ENCODE measurements around the gene CLCN3. TPM values are rescaled to one million over a fixed set of nuclear protein-coding genes. Genes with fewer than 3 reads are reported as not detected.
A peak's percentile ranks its signal among the peaks of the same experiment; 100 is the strongest.

CLCN3 gene
- total and polyA plus RNA-seq, 2 of the 4 experiments (the other 2 are of a cell fraction) = 13.0 to 22.8 TPM

DNA sequence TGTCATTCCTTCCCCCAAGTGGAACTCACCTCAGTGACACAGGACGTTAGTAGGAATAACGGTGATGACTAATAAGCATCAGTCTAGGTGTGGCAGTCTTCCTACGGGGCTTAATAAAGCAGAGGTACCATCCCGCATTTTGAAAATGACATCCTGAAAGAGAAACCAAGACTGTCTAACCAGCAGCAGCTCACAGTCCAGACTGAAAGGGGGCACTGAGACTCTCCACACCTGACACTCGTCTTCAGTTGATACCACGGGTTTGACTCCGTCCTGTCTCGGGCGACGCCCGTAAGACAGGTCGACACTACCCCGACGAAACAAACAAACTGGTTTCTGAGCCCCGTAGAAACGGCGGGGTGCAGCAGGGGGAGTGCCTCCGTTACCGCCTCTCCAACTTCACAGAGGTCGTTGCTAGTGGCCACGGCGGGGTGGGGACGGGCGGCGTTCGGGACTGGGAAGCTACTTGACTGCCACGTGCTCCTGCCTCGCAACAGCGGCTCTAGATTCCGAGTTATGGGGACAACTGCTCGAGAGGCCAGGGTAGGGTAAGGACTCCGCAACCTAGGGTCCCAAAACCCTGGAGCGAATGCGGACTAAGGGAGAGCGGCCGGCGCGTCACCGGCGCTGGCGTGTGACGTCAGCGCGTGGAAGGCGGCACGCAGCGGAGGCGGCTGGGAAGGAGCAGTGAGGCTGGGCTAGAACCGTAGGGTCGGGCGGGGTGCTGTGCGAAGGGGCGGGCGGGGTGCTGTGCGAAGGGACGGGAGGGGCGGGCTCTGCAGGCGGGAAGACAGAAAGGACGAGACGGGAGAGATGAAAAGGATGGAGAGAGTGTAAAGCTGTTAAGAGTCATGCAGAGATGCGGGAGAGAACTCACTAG lies 8.1 kb upstream of the CLCN3 start, which contains the start of gene NEK1:
NEK1 (minus strand) TSS at position 593 of the 880 bp plus-strand sequence. CDS start 9,953 bp downstream, outside the sequence.
- Histone ChIP-seq H3K27me3 (ENCODE audit: control insufficient read depth, insufficient read depth, low read length) (no peaks in the 10 kb centered on the region), H2BK5ac (ENCODE audit: low read depth, low read length, poor library complexity, severe bottlenecking) (peak within 1 kb of the TSS; percentile 77), H2BK120ac (ENCODE audit: low read depth, low read length) (peak within 1 kb of the TSS; percentile 86), H2AFZ (replicated peaks; ENCODE audit: low read length, poor library complexity) (peak within 1 kb of the TSS; percentile 99), H3K4me3 (ENCODE audit: insufficient read depth, low read depth, low read length) (peak within 1 kb of the TSS; percentile 93), H3K23ac (ENCODE audit: low read depth, low read length) (peak within 1 kb of the TSS; percentile 98), H4K91ac (ENCODE audit: insufficient read depth, low read depth, low read length) (peak within 1 kb of the TSS; percentile 88), H2BK15ac (ENCODE audit: low read depth, low read length) (peak within 1 kb of the TSS; percentile 51; the same call in 1 of the 3 replicates), H3K4me1 (ENCODE audit: control insufficient read depth, insufficient read depth, low read length) (no peaks in the 10 kb centered on the region), H4K20me1 (ENCODE audit: insufficient read depth, low read length) (no peaks in the 10 kb centered on the region), H3K27ac (ENCODE audit: insufficient read depth, low read length) (peak within 1 kb of the TSS; percentile 93), H3K9me1 (ENCODE audit: insufficient read depth, low read length) (no peaks in the 10 kb centered on the region), H2BK20ac (ENCODE audit: low read depth, low read length) (peak within 1 kb of the TSS; percentile 75), H4K5ac (ENCODE audit: low read depth, low read length) (peak within 1 kb of the TSS; percentile 81), H3K36me3 (ENCODE audit: control insufficient read depth, insufficient read depth, low read length) (no peaks in the 10 kb centered on the region), H3K4me2 (ENCODE audit: low read depth, low read length) (peak within 1 kb of the TSS; percentile 97), H3K9me3 (ENCODE audit: control insufficient read depth, insufficient read depth, low read length) (no peaks in the 10 kb centered on the region), H3K56ac (ENCODE audit: extremely low read depth, insufficient read depth, low read length) (peak within 1 kb of the TSS; percentile 93), H2AK9ac (replicated peaks; ENCODE audit: low read depth, low read length, poor library complexity) (peak within 1 kb of the TSS; percentile 86), H3K18ac (ENCODE audit: low read depth, low read length) (peak within 1 kb of the TSS; percentile 85), H3K9ac (ENCODE audit: low read depth, low read length) (peak within 1 kb of the TSS; percentile 97), H4K8ac (ENCODE audit: low read depth in 2 of 2, low read length in 2 of 2) (peak within 1 kb of the TSS; percentile 71 to 93), H3K79me1 (ENCODE audit: low read depth in 1 of 2, low read length in 2 of 2) (peaks cover 4 to 10% of the 10 kb centered on the region in 2 experiments; a peak in 2 of 4 replicates), H2AK5ac (ENCODE audit: low read depth, low read length) (0 out of 2 replicates have a peak within 1 kb of the TSS, but pooled peaks have one; percentile 49), H3K14ac (replicated peaks; ENCODE audit: low read depth, low read length) (peak within 1 kb of the TSS; percentile 92), H3K4ac (ENCODE audit: low read depth, low read length) (peak within 1 kb of the TSS; percentile 88)
- intact Hi-C loops (cut with micrococcal nuclease) = loop anchor here (1.0 to 5.0 kb wide), 4 partner anchors 162 to 475 kb away; partner anchors contain the start of genes AADAT and MFAP3L
- in situ Hi-C loops (cut with MboI; ENCODE audit: low sequenced_read_pairs) = loop anchor here (25.0 kb wide), 1 partner anchor 450 kb away; no protein-coding TSS in a partner anchor
- DNase-seq = peak; percentile 83
- dilution Hi-C loops (cut with HindIII; ENCODE audit: low sequenced_read_pairs, unreplicated experiment) = no loop called here
- ATAC-seq (ENCODE audit: low read depth) = peak; percentile 94
- ChIA-PET POLR2A (ENCODE audit: unreplicated experiment) (interaction anchor here (1.1 kb wide), 1 partner anchor 10 kb away, joined by 3 read pairs; no protein-coding TSS in a partner anchor), CTCF (interaction anchor here (0.8 to 1.3 kb wide), 3 partner anchors 19 to 34 kb away, joined by 3 to 4 read pairs (median 3); no protein-coding TSS in a partner anchor)
- TSS peak; percentile 86 for BruUV-seq (replicated peaks)
- WGBS, 2 experiments (ENCODE audit: extremely low coverage in 2 of 2, insufficient read length in 1 of 2) = 1% methylated on average over 26 of the region's 61 CpGs; no CpG with 5 or more reads in 1 of the 2 experiments
- TF ChIP-seq NFE2L2 (IDR thresholded peaks at IDR 0.05; ENCODE audit: low read depth, low read length) (0 out of 2 replicates have a peak, but pooled peaks have one; percentile 3), POLR2A (IDR thresholded peaks at IDR 0.05; ENCODE audit: low read depth, low read length) (peak; percentile 90), MAZ (IDR thresholded peaks at IDR 0.05; ENCODE audit: borderline replicate concordance, low read depth, low read length) (peak; percentile 15; the same call in 1 of the 2 replicates), RCOR1 (IDR thresholded peaks at IDR 0.05; ENCODE audit: insufficient replicate concordance, low read length) (no peak), FOS (IDR thresholded peaks at IDR 0.05; ENCODE audit: low read depth, low read length) (no peak), CHD1 (IDR thresholded peaks at IDR 0.05; ENCODE audit: low read depth, low read length) (no peak), BHLHE40 (IDR thresholded peaks at IDR 0.05; ENCODE audit: low read depth, low read length) (peak; percentile 51; the same call in 1 of the 2 replicates), MXI1 (IDR thresholded peaks at IDR 0.05; ENCODE audit: borderline replicate concordance, low read depth, low read length) (0 out of 2 replicates have a peak, but pooled peaks have one; percentile 10)
- TF ChIP-seq, protein P1, sequence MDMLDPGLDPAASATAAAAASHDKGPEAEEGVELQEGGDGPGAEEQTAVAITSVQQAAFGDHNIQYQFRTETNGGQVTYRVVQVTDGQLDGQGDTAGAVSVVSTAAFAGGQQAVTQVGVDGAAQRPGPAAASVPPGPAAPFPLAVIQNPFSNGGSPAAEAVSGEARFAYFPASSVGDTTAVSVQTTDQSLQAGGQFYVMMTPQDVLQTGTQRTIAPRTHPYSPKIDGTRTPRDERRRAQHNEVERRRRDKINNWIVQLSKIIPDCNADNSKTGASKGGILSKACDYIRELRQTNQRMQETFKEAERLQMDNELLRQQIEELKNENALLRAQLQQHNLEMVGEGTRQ (IDR thresholded peaks at IDR 0.05; ENCODE audit: low read depth, low read length) = no peak
- TF ChIP-seq, protein P2, sequence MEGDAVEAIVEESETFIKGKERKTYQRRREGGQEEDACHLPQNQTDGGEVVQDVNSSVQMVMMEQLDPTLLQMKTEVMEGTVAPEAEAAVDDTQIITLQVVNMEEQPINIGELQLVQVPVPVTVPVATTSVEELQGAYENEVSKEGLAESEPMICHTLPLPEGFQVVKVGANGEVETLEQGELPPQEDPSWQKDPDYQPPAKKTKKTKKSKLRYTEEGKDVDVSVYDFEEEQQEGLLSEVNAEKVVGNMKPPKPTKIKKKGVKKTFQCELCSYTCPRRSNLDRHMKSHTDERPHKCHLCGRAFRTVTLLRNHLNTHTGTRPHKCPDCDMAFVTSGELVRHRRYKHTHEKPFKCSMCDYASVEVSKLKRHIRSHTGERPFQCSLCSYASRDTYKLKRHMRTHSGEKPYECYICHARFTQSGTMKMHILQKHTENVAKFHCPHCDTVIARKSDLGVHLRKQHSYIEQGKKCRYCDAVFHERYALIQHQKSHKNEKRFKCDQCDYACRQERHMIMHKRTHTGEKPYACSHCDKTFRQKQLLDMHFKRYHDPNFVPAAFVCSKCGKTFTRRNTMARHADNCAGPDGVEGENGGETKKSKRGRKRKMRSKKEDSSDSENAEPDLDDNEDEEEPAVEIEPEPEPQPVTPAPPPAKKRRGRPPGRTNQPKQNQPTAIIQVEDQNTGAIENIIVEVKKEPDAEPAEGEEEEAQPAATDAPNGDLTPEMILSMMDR (conservative IDR thresholded peaks at IDR 0.05; ENCODE audit: low read depth, low read length) = no peak
